Ectodermal cell (in vitro differentiated cells): ENCODE results near the gene PTGDS.

ENCODE experiments used
- H3K27ac ChIP-seq: 2 replicates; pipeline ENCODE4 v1.7.0; 2013; ENCODE audit warnings: mild to moderate bottlenecking, low read depth, low read length; ENCODE audit not compliant: insufficient read depth, poor library complexity, severe bottlenecking
- H3K27me3 ChIP-seq: 2 replicates; pipeline ENCODE4 v1.7.0; 2013; ENCODE audit warnings: mild to moderate bottlenecking, low read length; ENCODE audit not compliant: insufficient read depth, control insufficient read depth, poor library complexity, severe bottlenecking
- H3K36me3 ChIP-seq: one replicate; pipeline ENCODE4 v1.7.0; 2013; ENCODE audit warnings: low read length; ENCODE audit not compliant: control insufficient read depth, insufficient read depth
- H3K4me1 ChIP-seq: one replicate; pipeline ENCODE4 v1.7.0; 2013; ENCODE audit warnings: low read length; ENCODE audit not compliant: control insufficient read depth, insufficient read depth
- H3K4me3 ChIP-seq: 2 replicates; pipeline ENCODE4 v1.7.0; 2013; ENCODE audit warnings: low read depth, low read length, control low read depth; ENCODE audit not compliant: insufficient read depth
- H3K9me3 ChIP-seq: 2 replicates; pipeline ENCODE4 v1.7.0; 2013; ENCODE audit warnings: mild to moderate bottlenecking, low read length, moderate library complexity; ENCODE audit not compliant: control insufficient read depth
- WGBS, 2 experiments: methylation state at CpG; one replicate each; pipeline ENCODE4 v1.1.7; 2013; ENCODE audit warnings: missing lambda C conversion rate in 2 of 2; 5-methylcytosine and 5-hydroxymethylcytosine counted together

Gene PTGDS

DNA sequence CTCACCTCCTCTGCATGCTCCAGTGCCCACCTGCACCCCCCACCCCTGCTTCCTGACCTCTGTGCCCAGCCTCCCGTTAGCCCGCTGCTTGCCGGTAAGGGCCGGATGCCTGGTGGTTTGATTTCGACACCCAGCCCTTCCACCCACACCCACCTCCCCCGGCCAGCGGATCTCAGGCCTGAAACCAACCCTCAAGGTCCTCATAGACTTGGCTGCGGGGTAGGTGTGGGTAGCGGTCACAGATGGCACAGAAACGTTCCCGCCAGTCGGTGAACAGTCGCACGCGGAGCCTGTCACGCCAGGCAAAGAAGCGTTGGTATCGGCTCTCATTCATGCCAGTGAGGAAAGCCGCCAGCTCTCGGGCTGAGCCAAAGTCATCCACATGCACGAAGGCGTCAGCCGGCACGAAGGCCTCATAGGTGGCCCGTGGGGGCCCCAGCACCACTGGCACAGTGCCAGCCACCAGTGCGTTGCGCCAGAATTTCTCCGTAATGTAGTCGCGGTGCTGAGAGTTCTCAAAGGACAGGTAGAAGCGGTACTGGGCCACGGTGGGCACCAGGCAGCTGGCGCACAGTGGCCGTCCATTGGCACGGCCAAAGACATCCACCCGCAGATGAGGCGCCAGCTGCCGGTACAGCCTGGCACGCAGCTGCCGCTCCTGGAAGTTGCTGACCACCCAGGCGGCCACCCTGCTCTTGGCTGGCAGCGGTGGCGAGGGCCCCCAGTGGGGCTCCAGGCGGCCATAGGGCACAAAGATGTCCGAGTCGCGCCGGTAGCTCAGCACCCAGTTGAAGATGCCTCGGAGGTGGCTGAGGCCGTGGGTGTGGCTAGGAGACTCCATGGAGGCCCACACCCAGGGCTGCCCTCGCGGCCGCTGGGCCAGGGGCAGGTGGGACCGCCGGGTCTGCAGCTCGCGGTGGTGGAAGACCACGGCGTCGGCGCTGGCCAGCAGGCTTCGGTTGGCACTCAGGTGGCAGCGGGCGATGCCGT, 53.5 kb downstream of the PTGDS start:
- H3K9me3 ChIP-seq, result no peaks in the 10 kb centered on the region
- H3K4me3 ChIP-seq, result no peak overlapping the region
- 95% methylated on average over 65 of the region's 65 CpGs for WGBS, 2 experiments
- peaks cover 24% of the 10 kb centered on the region for H3K27me3 ChIP-seq
- H3K27ac ChIP-seq, result no peak overlapping the region
- peaks cover 22% of the 10 kb centered on the region for H3K4me1 ChIP-seq
- no peaks in the 10 kb centered on the region for H3K36me3 ChIP-seq
